ENCODE results near the gene LRP6.

DNA sequence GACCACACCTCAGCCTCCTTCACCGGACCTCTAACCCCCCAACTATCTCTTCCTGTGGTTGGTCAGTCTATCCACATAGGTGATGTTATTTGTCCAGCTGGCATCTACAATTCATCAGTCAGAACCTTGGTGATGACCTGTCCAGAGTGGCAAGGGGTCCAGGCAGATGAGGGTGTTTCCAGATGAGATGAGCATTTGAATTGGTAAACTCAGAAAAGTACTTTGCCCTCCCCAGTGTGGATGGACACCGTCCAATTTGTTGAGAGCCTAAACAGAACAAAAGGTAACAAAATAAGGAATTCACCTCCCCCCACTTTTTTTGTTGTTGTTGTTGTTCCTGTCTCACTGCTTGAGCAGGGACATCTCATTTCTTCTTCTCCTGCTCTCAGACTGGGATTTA lies 34.3 kb upstream of the LRP6 start:
- TF ChIP-seq, protein P1, sequence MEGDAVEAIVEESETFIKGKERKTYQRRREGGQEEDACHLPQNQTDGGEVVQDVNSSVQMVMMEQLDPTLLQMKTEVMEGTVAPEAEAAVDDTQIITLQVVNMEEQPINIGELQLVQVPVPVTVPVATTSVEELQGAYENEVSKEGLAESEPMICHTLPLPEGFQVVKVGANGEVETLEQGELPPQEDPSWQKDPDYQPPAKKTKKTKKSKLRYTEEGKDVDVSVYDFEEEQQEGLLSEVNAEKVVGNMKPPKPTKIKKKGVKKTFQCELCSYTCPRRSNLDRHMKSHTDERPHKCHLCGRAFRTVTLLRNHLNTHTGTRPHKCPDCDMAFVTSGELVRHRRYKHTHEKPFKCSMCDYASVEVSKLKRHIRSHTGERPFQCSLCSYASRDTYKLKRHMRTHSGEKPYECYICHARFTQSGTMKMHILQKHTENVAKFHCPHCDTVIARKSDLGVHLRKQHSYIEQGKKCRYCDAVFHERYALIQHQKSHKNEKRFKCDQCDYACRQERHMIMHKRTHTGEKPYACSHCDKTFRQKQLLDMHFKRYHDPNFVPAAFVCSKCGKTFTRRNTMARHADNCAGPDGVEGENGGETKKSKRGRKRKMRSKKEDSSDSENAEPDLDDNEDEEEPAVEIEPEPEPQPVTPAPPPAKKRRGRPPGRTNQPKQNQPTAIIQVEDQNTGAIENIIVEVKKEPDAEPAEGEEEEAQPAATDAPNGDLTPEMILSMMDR (IDR thresholded peaks at IDR 0.05; ENCODE audit: insufficient read depth, low read depth, low read length), result no peak
- no peak for TF ChIP-seq EZH2 (IDR thresholded peaks at IDR 0.05; ENCODE audit: insufficient read depth, low read length)

All from astrocyte (in vitro differentiated cells and primary cell).